GM12865 (cell line): ENCODE measurements around the gene UNC5B.

Experiments used
- DNase-seq: peaks from one replicate; pipeline ENCODE4 v3.0.0; 2010; ENCODE audit warnings: low read depth
- H3K4me3 ChIP-seq: 2 replicates; pipeline ENCODE4 v1.5.1; 2011; ENCODE audit warnings: mild to moderate bottlenecking, low read depth, low read length, control low read depth
- TF ChIP-seq, protein P1 (sequence below): IDR thresholded peaks from 2 replicates; pipeline ENCODE4 v1.5.1; 2011; ENCODE audit warnings: low read length, control low read depth, low read depth, inconsistent platforms; ENCODE audit not compliant: insufficient read depth; ENCODE audit errors: missing control alignments

Gene UNC5B

DNA sequence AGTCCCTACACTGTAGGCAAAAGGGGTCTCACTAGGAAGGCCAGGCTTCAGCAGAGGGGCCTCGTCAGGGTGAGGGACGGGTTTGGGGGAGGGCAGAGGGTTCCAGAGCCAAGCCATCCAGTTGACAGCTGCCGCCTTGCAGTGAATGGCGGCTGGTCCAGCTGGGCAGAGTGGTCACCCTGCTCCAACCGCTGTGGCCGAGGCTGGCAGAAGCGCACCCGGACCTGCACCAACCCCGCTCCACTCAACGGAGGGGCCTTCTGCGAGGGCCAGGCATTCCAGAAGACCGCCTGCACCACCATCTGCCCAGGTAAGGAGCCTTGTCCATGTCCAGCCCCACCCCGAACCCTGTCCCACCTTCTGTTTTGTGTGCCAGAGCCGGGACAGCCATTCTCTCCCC, 75.1 kb downstream of the UNC5B start:
- TF ChIP-seq, protein P1, sequence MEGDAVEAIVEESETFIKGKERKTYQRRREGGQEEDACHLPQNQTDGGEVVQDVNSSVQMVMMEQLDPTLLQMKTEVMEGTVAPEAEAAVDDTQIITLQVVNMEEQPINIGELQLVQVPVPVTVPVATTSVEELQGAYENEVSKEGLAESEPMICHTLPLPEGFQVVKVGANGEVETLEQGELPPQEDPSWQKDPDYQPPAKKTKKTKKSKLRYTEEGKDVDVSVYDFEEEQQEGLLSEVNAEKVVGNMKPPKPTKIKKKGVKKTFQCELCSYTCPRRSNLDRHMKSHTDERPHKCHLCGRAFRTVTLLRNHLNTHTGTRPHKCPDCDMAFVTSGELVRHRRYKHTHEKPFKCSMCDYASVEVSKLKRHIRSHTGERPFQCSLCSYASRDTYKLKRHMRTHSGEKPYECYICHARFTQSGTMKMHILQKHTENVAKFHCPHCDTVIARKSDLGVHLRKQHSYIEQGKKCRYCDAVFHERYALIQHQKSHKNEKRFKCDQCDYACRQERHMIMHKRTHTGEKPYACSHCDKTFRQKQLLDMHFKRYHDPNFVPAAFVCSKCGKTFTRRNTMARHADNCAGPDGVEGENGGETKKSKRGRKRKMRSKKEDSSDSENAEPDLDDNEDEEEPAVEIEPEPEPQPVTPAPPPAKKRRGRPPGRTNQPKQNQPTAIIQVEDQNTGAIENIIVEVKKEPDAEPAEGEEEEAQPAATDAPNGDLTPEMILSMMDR, result no peak
- H3K4me3 ChIP-seq, result no peak overlapping the region
- no peak for DNase-seq

DNA sequence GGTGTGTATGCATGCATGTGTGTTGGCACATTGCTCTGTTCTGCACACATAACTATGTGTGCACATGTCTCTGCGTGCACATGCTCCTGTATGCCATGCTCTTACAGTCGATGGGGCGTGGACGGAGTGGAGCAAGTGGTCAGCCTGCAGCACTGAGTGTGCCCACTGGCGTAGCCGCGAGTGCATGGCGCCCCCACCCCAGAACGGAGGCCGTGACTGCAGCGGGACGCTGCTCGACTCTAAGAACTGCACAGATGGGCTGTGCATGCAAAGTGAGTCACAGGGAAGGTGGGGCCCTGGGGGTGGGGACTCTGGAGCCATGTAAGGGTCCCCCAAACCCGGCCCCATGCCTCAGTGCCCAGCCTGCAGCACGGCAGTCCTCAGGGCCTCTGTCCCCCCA, 76.1 kb downstream of the UNC5B start:
- TF ChIP-seq, protein P1, result no peak

DNA sequence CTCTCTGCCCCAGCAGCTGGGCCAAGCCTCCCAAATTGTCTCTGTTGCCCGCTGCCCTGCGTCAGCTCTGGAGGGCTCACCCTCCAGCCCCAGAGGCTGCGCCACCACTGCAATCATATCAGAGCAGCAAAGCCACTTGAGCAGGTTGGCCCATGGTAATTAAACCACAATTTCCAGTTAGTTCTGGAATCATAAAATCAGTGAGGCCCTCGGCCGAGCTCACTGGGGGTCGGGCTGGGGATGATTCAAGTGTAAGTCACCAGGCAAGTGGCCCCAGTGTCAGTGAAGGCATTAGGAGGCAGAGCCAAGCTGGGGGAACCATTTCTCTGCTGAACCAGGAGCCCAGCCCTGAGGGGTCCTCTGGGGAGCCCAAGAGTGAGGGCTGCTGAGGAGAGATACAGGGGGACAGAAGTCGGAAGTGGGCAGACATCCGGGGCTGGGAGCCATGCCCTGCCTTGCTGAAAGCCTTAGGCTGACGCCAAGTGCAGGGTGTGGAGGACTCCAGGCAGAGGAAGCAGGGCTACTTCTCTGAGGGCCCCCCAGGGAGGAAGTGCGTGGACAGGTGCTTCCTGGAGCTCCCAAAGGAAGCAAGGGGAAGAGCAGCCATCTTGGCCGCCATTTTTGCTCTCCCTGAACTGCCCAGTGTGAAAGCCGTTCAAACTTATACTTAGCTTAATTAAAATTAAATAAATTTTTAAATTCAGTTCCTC, 77.2 kb downstream of the UNC5B start:
- TF ChIP-seq, protein P1, result no peak
- no peak for DNase-seq
- H3K4me3 ChIP-seq, result no peak overlapping the region

More for the DNA sequence above, 76.1 kb downstream of the UNC5B start:
- H3K4me3 ChIP-seq, result no peak overlapping the region
- no peak for DNase-seq

DNA sequence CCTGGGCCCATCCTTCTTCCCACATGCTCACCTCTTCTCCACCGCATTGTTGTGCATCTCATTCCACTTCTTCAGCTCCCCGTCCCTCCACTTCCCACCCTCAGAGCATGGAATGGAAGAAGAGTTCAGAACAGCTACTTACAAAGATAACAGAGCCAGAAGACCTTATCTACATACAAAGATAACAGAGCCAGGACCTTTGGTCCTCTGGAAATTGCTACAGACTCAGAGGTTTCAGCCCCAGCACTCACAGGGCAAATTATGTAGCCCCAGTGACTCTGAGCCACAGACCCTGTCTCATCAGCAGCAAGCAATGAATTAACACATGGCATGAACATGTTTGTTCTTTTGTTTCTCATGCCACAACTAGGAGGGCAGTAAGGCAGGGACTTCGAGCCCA, 78.0 kb downstream of the UNC5B start:
- DNase-seq, result no peak
- TF ChIP-seq, protein P1, result no peak

DNA sequence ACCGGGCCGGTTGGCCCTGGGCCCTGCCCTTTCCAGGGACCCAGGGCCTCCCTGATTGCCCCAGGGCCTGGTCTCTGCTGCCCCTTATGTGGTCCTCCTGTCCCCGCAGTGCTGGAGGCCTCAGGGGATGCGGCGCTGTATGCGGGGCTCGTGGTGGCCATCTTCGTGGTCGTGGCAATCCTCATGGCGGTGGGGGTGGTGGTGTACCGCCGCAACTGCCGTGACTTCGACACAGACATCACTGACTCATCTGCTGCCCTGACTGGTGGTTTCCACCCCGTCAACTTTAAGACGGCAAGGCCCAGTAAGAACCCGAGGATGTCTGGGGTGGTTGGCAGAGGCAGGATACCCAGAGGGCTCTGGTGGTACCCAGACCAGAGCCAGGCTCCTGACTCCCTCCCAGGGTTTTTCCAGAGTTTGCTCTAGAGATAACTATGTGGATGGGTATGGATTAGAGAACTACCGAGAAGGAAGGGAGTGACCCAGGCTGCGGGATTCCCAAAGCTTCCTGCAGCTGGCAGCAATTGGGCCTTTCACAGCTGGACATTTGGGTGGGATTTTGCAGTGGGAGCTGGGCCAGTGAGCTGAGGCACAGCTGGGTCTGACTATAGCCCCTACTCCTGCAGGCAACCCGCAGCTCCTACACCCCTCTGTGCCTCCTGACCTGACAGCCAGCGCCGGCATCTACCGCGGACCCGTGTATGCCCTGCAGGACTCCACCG, 78.6 kb downstream of the UNC5B start:
- no peak overlapping the region for H3K4me3 ChIP-seq
- TF ChIP-seq, protein P1, result no peak
- no peak for DNase-seq

More for the DNA sequence above, 78.0 kb downstream of the UNC5B start:
- H3K4me3 ChIP-seq, result no peak overlapping the region

DNA sequence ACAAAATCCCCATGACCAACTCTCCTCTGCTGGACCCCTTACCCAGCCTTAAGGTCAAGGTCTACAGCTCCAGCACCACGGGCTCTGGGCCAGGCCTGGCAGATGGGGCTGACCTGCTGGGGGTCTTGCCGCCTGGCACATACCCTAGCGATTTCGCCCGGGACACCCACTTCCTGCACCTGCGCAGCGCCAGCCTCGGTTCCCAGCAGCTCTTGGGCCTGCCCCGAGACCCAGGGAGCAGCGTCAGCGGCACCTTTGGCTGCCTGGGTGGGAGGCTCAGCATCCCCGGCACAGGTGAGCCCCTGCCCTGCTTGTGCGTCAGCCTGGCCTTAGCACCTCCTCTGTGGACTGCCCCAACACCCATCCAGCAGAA, 79.1 kb downstream of the UNC5B start:
- no peak for DNase-seq
- no peak overlapping the region for H3K4me3 ChIP-seq
- TF ChIP-seq, protein P1, result no peak
